SK-N-SH (cell line): Measurements from ENCODE around the gene DUSP5. TPM values are rescaled to one million over a fixed set of nuclear protein-coding genes. Genes with fewer than 3 reads are reported as not detected.
A peak's percentile ranks its signal among the peaks of the same experiment; 100 is the strongest.

ENCODE experiments used
- CTCF ChIA-PET: fragments of 300-600, 350-600 bp; formaldehyde crosslinking; extraction: SDS; loops from one replicate; lab custom pipeline; 2021; lab: Yijun Ruan, JAX
- POLR2A ChIA-PET: fragments of 350-600 bp; sonication (Branson Sonifier 250); formaldehyde crosslinking; extraction: SDS; loops from one replicate; lab custom pipeline; 2020; ENCODE audit warnings: antibody characterized with exemption, inconsistent platforms; lab: Yijun Ruan, JAX
- DNase-seq: peaks from one replicate; pipeline ENCODE4 v3.0.0; 2012
- H2AFZ ChIP-seq: fragments of 200-600 bp; sonication (generic); 2 replicates; pipeline ENCODE4 v1.8.1; 2016; ENCODE audit warnings: antibody characterized with exemption, mild to moderate bottlenecking, low read depth
- H3F3A ChIP-seq: fragments of 200-600 bp; sonication (generic); replicated peaks from 2 replicates; pipeline ENCODE3; 2016; ENCODE audit warnings: antibody characterized with exemption, mild to moderate bottlenecking; ENCODE audit not compliant: insufficient read depth
- H3K27ac ChIP-seq, 2 experiments: fragments of 200-500 bp in 1 of 2; fragments of 200-600 bp in 1 of 2; sonication (Bioruptor generic) in 1 of 2; sonication (generic), shearing (Covaris generic) in 1 of 2; 2 replicates each; pipeline versions ENCODE4 v1.5.1 to v1.6.1; 2014 to 2016; ENCODE audit warnings: low read depth in 2 of 2, inconsistent platforms in 1 of 2, low read length in 1 of 2, mild to moderate bottlenecking in 1 of 2, mixed read lengths in 1 of 2
- H3K27me3 ChIP-seq: fragments of 200-600 bp; sonication (generic), shearing (Covaris generic); 2 replicates; pipeline ENCODE4 v1.6.1; 2016; ENCODE audit warnings: mixed run types; ENCODE audit not compliant: insufficient read depth
- H3K36me3 ChIP-seq, 2 experiments: fragments of 200-500 bp in 1 of 2; fragments of 200-600 bp in 1 of 2; sonication (Bioruptor generic) in 1 of 2; sonication (generic) in 1 of 2; replicated peaks in 1 of 2; 2 replicates each; pipeline versions ENCODE3 to v1.5.1; 2014 to 2016; ENCODE audit warnings: low read length in 1 of 2, mild to moderate bottlenecking in 1 of 2; ENCODE audit not compliant: insufficient read depth in 2 of 2, control insufficient read depth in 1 of 2
- H3K4me1 ChIP-seq, 2 experiments: fragments of 200-500 bp in 1 of 2; fragments of 200-600 bp in 1 of 2; sonication (Bioruptor generic) in 1 of 2; sonication (generic), shearing (Covaris generic) in 1 of 2; 2 replicates each; pipeline versions ENCODE4 v1.5.1 to v1.6.1; 2014 to 2016; ENCODE audit warnings: low read depth in 1 of 2, low read length in 1 of 2, mixed run types in 1 of 2; ENCODE audit not compliant: insufficient read depth in 2 of 2, control insufficient read depth in 1 of 2
- H3K4me2 ChIP-seq: fragments of 200-600 bp; sonication (generic), shearing (Covaris generic); 2 replicates; pipeline ENCODE4 v1.6.1; 2017; ENCODE audit warnings: mixed run types
- H3K4me3 ChIP-seq, 2 experiments: fragments of 200-500 bp in 1 of 2; fragments of 200-600 bp in 1 of 2; sonication (Bioruptor generic) in 1 of 2; sonication (generic), shearing (Covaris generic) in 1 of 2; 2 replicates each; pipeline versions ENCODE4 v1.5.1 to v1.8.1; 2014 to 2016; ENCODE audit warnings: low read depth in 2 of 2, inconsistent platforms in 1 of 2, low read length in 1 of 2, mild to moderate bottlenecking in 1 of 2, mixed read lengths in 1 of 2, moderate library complexity in 1 of 2
- H3K79me2 ChIP-seq: fragments of 200-600 bp; sonication (generic); 2 replicates; pipeline ENCODE4 v1.8.1; 2017; ENCODE audit warnings: mild to moderate bottlenecking; ENCODE audit not compliant: insufficient read depth
- H3K9ac ChIP-seq: fragments of 200-600 bp; sonication (generic); 2 replicates; pipeline ENCODE4 v1.6.1; 2017; ENCODE audit warnings: mixed run types
- H3K9me2 ChIP-seq: fragments of 200-600 bp; sonication (generic); 2 replicates; pipeline ENCODE4 v1.6.1; 2017; ENCODE audit warnings: mixed run types
- H3K9me3 ChIP-seq: fragments of 200-600 bp; sonication (generic); 2 replicates; pipeline ENCODE4 v1.6.1; 2017; ENCODE audit warnings: mixed run types, mild to moderate bottlenecking, moderate library complexity
- H4K20me1 ChIP-seq: fragments of 200-600 bp; sonication (generic); 2 replicates; pipeline ENCODE4 v1.6.1; 2017; ENCODE audit warnings: mild to moderate bottlenecking, mixed run types; ENCODE audit not compliant: insufficient read depth
- FOSL2 ChIP-seq: IDR thresholded peaks from 2 replicates; pipeline ENCODE4 v1.4.0; 2012; ENCODE audit warnings: low read depth, mild to moderate bottlenecking, moderate library complexity, borderline replicate concordance
- MAX ChIP-seq: IDR thresholded peaks from 2 replicates; pipeline ENCODE4 v1.4.0; 2012; ENCODE audit warnings: low read depth
- NFIC ChIP-seq: IDR thresholded peaks from 2 replicates; pipeline ENCODE4 v1.4.0; 2012; ENCODE audit warnings: borderline replicate concordance
- REST ChIP-seq: IDR thresholded peaks from 2 replicates; pipeline ENCODE4 v1.6.1; 2012; ENCODE audit warnings: mild to moderate bottlenecking, low read depth, low read length, moderate library complexity
- TAF1 ChIP-seq: IDR thresholded peaks from 2 replicates; pipeline ENCODE4 v1.6.1; 2012; ENCODE audit warnings: low read depth, mild to moderate bottlenecking, low read length, moderate library complexity, borderline replicate concordance
- USF2 ChIP-seq: fragments of 150-350 bp; IDR thresholded peaks from 2 replicates; pipeline ENCODE4 v1.6.1; 2017; ENCODE audit warnings: antibody characterized with exemption, low read length, low read depth, borderline replicate concordance
- ZBTB33 ChIP-seq: IDR thresholded peaks from 2 replicates; pipeline ENCODE4 v1.4.0; 2012; ENCODE audit warnings: low read depth, borderline replicate concordance
- WGBS: methylation state at CpG from one replicate; pipeline ENCODE4 v1.1.6; 2017; ENCODE audit warnings: low lambda C conversion rate; 5-methylcytosine and 5-hydroxymethylcytosine counted together
- polyA plus RNA-seq, 3 experiments: library from polyadenylated mRNA; depleted of rRNA; stranded (reverse); fragments of >200 nt; gene quantifications; 2 replicates each; pipeline ENCODE4 v1.2.3, GENCODE V29; 2012

Gene DUSP5
- polyA plus RNA-seq, 1 of the 3 experiments (the other 2 are of a cell fraction), result 52.0 TPM

- Histone ChIP-seq H4K20me1 (no peaks in the 10 kb centered on the region), H3K9me2 (no peaks in the 10 kb centered on the region), H3K9me3 (no peaks in the 10 kb centered on the region), H3K36me3 (no peaks in the 10 kb centered on the region), H2AFZ (peak overlapping the region; percentile 82; the same call in 1 of the 2 replicates), H3K4me3 (no peak overlapping the region), H3K27me3 (no peaks in the 10 kb centered on the region), H3K79me2 (no peaks in the 10 kb centered on the region; the same call in 1 of the 2 replicates), H3F3A (peaks cover 38% of the 10 kb centered on the region), H3K9ac (peak overlapping the region; percentile 32; the same call in 1 of the 2 replicates), H3K4me2 (peak overlapping the region; percentile 39), H3K27ac (peak overlapping the region; percentile 41 to 76; a peak in 3 of 4 replicates), H3K4me1 (peaks cover 8 to 57% of the 10 kb centered on the region in 2 experiments; a peak in 3 of 4 replicates)
- ChIA-PET POLR2A (no interaction called here), CTCF (no interaction called here)
- peak; percentile 6; the same call in 1 of the 2 replicates for TF ChIP-seq NFIC
- no peak for TF ChIP-seq ZBTB33
- no peak for TF ChIP-seq TAF1
- TF ChIP-seq REST, result no peak
- TF ChIP-seq FOSL2, result 0 out of 2 replicates have a peak, but pooled peaks have one; percentile 7
- TF ChIP-seq USF2, result no peak
- no peak for TF ChIP-seq MAX
- DNase-seq, result no peak
- 49% methylated on average over 6 of the region's 9 CpGs for WGBS
Measured at GRCh38 chr10:110527731-110528171, 30.0 kb downstream of the DUSP5 start.
